ENCODE results near the gene SUFU. TPM values are rescaled to one million over a fixed set of nuclear protein-coding genes. Genes with fewer than 3 reads are reported as not detected.

SUFU gene
- total and polyA plus RNA-seq, 2 of the 8 experiments (the other 6 are each of a cell fraction or from before 2014, with no cell fraction given) = 7.0 to 10.8 TPM

DNA sequence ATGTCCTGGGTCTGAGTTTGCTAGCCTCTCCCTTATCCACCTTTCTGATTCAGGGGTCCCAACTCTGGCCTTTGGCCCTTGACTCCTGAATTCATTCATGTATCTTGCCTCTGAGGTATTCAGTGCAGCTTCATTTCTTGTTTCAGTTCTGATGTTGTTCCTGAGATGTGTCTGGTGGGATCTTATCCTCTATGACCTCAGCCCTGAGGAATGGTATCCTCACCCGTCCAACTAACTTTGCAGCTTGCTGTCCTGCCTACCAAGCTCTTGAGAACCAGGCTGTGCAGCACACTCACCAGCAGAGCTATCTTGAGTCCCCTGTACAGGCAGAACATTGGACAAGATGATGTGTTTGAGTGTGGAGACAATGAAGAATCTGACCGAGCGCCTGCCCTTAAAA, 13.8 kb downstream of the SUFU start (continued):
- TF ChIP-seq, protein P1, sequence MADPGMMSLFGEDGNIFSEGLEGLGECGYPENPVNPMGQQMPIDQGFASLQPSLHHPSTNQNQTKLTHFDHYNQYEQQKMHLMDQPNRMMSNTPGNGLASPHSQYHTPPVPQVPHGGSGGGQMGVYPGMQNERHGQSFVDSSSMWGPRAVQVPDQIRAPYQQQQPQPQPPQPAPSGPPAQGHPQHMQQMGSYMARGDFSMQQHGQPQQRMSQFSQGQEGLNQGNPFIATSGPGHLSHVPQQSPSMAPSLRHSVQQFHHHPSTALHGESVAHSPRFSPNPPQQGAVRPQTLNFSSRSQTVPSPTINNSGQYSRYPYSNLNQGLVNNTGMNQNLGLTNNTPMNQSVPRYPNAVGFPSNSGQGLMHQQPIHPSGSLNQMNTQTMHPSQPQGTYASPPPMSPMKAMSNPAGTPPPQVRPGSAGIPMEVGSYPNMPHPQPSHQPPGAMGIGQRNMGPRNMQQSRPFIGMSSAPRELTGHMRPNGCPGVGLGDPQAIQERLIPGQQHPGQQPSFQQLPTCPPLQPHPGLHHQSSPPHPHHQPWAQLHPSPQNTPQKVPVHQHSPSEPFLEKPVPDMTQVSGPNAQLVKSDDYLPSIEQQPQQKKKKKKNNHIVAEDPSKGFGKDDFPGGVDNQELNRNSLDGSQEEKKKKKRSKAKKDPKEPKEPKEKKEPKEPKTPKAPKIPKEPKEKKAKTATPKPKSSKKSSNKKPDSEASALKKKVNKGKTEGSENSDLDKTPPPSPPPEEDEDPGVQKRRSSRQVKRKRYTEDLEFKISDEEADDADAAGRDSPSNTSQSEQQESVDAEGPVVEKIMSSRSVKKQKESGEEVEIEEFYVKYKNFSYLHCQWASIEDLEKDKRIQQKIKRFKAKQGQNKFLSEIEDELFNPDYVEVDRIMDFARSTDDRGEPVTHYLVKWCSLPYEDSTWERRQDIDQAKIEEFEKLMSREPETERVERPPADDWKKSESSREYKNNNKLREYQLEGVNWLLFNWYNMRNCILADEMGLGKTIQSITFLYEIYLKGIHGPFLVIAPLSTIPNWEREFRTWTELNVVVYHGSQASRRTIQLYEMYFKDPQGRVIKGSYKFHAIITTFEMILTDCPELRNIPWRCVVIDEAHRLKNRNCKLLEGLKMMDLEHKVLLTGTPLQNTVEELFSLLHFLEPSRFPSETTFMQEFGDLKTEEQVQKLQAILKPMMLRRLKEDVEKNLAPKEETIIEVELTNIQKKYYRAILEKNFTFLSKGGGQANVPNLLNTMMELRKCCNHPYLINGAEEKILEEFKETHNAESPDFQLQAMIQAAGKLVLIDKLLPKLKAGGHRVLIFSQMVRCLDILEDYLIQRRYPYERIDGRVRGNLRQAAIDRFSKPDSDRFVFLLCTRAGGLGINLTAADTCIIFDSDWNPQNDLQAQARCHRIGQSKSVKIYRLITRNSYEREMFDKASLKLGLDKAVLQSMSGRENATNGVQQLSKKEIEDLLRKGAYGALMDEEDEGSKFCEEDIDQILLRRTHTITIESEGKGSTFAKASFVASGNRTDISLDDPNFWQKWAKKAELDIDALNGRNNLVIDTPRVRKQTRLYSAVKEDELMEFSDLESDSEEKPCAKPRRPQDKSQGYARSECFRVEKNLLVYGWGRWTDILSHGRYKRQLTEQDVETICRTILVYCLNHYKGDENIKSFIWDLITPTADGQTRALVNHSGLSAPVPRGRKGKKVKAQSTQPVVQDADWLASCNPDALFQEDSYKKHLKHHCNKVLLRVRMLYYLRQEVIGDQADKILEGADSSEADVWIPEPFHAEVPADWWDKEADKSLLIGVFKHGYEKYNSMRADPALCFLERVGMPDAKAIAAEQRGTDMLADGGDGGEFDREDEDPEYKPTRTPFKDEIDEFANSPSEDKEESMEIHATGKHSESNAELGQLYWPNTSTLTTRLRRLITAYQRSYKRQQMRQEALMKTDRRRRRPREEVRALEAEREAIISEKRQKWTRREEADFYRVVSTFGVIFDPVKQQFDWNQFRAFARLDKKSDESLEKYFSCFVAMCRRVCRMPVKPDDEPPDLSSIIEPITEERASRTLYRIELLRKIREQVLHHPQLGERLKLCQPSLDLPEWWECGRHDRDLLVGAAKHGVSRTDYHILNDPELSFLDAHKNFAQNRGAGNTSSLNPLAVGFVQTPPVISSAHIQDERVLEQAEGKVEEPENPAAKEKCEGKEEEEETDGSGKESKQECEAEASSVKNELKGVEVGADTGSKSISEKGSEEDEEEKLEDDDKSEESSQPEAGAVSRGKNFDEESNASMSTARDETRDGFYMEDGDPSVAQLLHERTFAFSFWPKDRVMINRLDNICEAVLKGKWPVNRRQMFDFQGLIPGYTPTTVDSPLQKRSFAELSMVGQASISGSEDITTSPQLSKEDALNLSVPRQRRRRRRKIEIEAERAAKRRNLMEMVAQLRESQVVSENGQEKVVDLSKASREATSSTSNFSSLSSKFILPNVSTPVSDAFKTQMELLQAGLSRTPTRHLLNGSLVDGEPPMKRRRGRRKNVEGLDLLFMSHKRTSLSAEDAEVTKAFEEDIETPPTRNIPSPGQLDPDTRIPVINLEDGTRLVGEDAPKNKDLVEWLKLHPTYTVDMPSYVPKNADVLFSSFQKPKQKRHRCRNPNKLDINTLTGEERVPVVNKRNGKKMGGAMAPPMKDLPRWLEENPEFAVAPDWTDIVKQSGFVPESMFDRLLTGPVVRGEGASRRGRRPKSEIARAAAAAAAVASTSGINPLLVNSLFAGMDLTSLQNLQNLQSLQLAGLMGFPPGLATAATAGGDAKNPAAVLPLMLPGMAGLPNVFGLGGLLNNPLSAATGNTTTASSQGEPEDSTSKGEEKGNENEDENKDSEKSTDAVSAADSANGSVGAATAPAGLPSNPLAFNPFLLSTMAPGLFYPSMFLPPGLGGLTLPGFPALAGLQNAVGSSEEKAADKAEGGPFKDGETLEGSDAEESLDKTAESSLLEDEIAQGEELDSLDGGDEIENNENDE (IDR thresholded peaks at IDR 0.05; ENCODE audit: insufficient replicate concordance, low read length) = no peak
- TF ChIP-seq SP1 (IDR thresholded peaks at IDR 0.05; ENCODE audit: low read depth, low read length) (no peak), FOSL1 (IDR thresholded peaks at IDR 0.05; ENCODE audit: insufficient read depth, low read depth, low read length) (no peak), MAFK (IDR thresholded peaks at IDR 0.05; ENCODE audit: low read depth, low read length) (no peak), SRF (IDR thresholded peaks at IDR 0.05; ENCODE audit: low read depth, low read length) (no peak), RFX5 (IDR thresholded peaks at IDR 0.05; ENCODE audit: borderline replicate concordance, low read depth, low read length) (no peak), POLR2AphosphoS5 (IDR thresholded peaks at IDR 0.05; ENCODE audit: low read depth, low read length) (no peak), CBX8 (IDR thresholded peaks at IDR 0.05; ENCODE audit: borderline replicate concordance, low read depth, low read length) (no peak), CEBPB (IDR thresholded peaks at IDR 0.05; ENCODE audit: low read depth, low read length) (no peak), JUN (IDR thresholded peaks at IDR 0.05; ENCODE audit: low read depth, low read length) (no peak), SAP30 (IDR thresholded peaks at IDR 0.05; ENCODE audit: insufficient read depth, insufficient replicate concordance, low read length) (no peak), NANOG (IDR thresholded peaks at IDR 0.05; ENCODE audit: insufficient read depth, low read depth, low read length, poor library complexity, severe bottlenecking) (no peak)

Measured in H1 (cell line).